Erythroblast (primary cell): ENCODE measurements around the gene MAGEF1.

Source experiments
- GATA1 ChIP-seq: IDR thresholded peaks from 2 replicates; pipeline ENCODE4 v1.6.1; 2011; ENCODE audit warnings: low read depth, mild to moderate bottlenecking, control low read depth, low read length, moderate library complexity
- POLR2A ChIP-seq: IDR thresholded peaks from 2 replicates; pipeline ENCODE4 v1.6.1; 2011; ENCODE audit warnings: mild to moderate bottlenecking, low read length

DNA sequence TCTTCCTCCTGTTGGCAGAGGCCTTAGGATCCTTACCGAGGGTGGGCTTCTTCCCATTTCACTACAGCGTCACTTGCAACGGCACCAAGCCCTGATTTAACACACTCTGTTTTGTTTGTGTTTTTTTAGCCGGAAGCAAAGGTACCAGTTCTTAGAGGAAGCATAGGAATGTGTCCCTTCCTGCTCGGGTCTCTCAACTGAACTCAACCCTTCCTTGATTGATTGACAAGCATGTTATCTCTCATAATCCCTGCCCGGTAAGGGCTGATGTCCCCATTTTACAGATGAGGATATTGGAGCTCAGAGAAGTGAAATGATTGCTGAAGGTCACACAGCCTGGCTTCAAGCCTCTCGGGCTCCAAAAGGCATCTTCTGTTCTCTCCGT is 26.6 kb upstream of the MAGEF1 start:
- TF ChIP-seq POLR2A (no peak), GATA1 (no peak)
